ENCODE measurements around the gene TJP1.

The TJP1 gene

GRCh38 chr15:29822100-29822683, at the start of gene TJP1:
Gene TJP1, minus strand, starts transcription at chr15:29822468. Its CDS starts 440 bp downstream, at chr15:29822028.
- peak; percentile 34 for DNase-seq

GRCh38 chr15:29871401-29871800, 49.1 kb upstream of the TJP1 start:
- no peak for DNase-seq

- no peak for DNase-seq
These were observed 48.4 kb upstream of the TJP1 start for GRCh38 chr15:29870495-29871151.

- DNase-seq, result no peak
These were observed 45.2 kb upstream of the TJP1 start for GRCh38 chr15:29867241-29868000.

GRCh38 chr15:29866337-29866736, 44.1 kb upstream of the TJP1 start:
- DNase-seq, result no peak

- DNase-seq, result no peak
These were observed 42.2 kb upstream of the TJP1 start for GRCh38 chr15:29864501-29864900.

- no peak for DNase-seq
These were observed 41.2 kb upstream of the TJP1 start for GRCh38 chr15:29863438-29863837.

- DNase-seq, result no peak
These were observed 40.0 kb upstream of the TJP1 start for GRCh38 chr15:29862271-29862670.

- no peak for DNase-seq
These were observed 38.6 kb upstream of the TJP1 start for GRCh38 chr15:29860872-29861271.

GRCh38 chr15:29859973-29860715, 37.9 kb upstream of the TJP1 start:
- DNase-seq, result no peak

GRCh38 chr15:29859293-29859692, 37.0 kb upstream of the TJP1 start:
- no peak for DNase-seq

GRCh38 chr15:29857221-29857789, 35.0 kb upstream of the TJP1 start:
- peak; percentile 43 for DNase-seq

GRCh38 chr15:29854413-29854812, 32.1 kb upstream of the TJP1 start:
- no peak for DNase-seq

GRCh38 chr15:29853211-29853987, 31.1 kb upstream of the TJP1 start:
- no peak for DNase-seq

- DNase-seq, result no peak
These were observed 29.9 kb upstream of the TJP1 start for GRCh38 chr15:29852201-29852600.

- no peak for DNase-seq
These were observed 27.4 kb upstream of the TJP1 start for GRCh38 chr15:29849716-29850115.

GRCh38 chr15:29849218-29849617, 26.9 kb upstream of the TJP1 start:
- DNase-seq, result no peak

- DNase-seq, result no peak
These were observed 22.1 kb upstream of the TJP1 start for GRCh38 chr15:29844290-29844903.

GRCh38 chr15:29842290-29842689, 20.0 kb upstream of the TJP1 start:
- DNase-seq, result no peak

GRCh38 chr15:29840926-29841325, 18.7 kb upstream of the TJP1 start:
- DNase-seq, result no peak

GRCh38 chr15:29840054-29840453, 17.8 kb upstream of the TJP1 start:
- no peak for DNase-seq

Data from NCI-H2029 (cell line).